ENCODE measurements around the gene SELENON.

Gene SELENON

DNA sequence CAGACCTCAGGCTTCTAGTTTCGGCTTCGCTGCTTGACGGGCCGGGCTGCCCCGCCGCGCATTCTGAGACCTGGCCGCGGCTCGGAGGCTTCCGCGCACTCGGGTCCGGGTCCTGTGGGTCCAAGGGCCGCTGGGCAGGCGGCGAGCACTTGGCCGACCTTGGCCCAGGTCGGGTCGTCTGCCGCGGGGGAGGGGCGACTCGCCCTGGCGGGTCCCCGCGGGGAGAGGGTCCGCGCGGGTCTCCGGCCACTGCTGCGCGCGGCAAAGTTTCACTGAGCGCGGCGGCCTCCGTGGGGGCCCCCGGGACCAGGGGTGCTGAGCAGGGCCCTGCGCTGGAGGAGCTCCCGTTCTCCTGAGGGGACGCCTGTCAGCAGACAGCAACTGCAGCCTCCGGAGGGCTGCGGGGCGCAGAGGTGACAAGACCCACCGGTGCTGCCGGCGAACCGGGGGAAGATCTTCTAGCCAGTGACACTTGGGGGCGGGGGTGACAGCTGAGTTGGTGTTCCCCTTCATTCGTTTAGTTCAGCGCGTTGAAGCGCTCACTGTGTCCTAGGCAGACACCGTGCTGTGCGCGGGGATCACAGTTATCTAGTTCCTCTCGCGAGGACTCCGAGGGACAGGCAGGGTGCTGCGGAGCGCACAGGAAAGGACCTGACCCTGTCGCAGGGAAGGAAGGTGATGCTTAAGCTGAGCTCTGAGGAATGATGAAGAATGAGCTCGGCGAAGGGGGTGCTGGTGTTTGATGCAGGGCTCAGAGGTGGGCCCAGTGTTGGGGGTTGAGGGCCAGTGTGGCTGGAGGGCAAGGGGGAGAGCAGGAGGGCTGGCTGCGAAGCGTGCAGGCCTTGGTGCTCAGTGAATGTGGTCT, 20.5 kb downstream of the SELENON start (continued):
- TF ChIP-seq SETDB1 (IDR thresholded peaks at IDR 0.05; ENCODE audit: insufficient read length, low read length) (no peak), ZNF16 (tag by site-specific recombination; IDR thresholded peaks at IDR 0.05; ENCODE audit: low read depth) (no peak), HOXD13 (CRISPR knock-in tag; IDR thresholded peaks at IDR 0.05; ENCODE audit: borderline replicate concordance) (no peak), RBAK (tag by site-specific recombination; IDR thresholded peaks at IDR 0.05) (no peak), GFI1B (tag by site-specific recombination; IDR thresholded peaks at IDR 0.05) (no peak), ZNF660 (tag by site-specific recombination; IDR thresholded peaks at IDR 0.05) (0 out of 2 replicates have a peak, but pooled peaks have one; percentile 8), ZNF561 (tag by site-specific recombination; IDR thresholded peaks at IDR 0.05; ENCODE audit: borderline replicate concordance) (no peak), ZNF585B (tag by site-specific recombination; IDR thresholded peaks at IDR 0.05) (no peak), ZNF24 (tag by site-specific recombination; IDR thresholded peaks at IDR 0.05) (peak; percentile 79; the same call in 1 of the 2 replicates), ZNF239 (tag by site-specific recombination; IDR thresholded peaks at IDR 0.05) (peak; percentile 61; the same call in 1 of the 2 replicates), ZNF658 (tag by site-specific recombination; IDR thresholded peaks at IDR 0.05) (no peak), ZBTB8A (tag by site-specific recombination; IDR thresholded peaks at IDR 0.05) (no peak), ZFP37 (tag by site-specific recombination; IDR thresholded peaks at IDR 0.05) (peak; percentile 27; the same call in 1 of the 2 replicates), ZBTB17 (tag by site-specific recombination; IDR thresholded peaks at IDR 0.05) (peak; percentile 93), SP2 (tag by site-specific recombination; IDR thresholded peaks at IDR 0.05) (peak; percentile 22; the same call in 1 of the 2 replicates), ZSCAN30 (tag by site-specific recombination; IDR thresholded peaks at IDR 0.05) (0 out of 2 replicates have a peak, but pooled peaks have one; percentile 41), ZNF335 (tag by site-specific recombination; conservative IDR thresholded peaks at IDR 0.05) (peak; percentile 75)
- TF ChIP-seq, protein P1, sequence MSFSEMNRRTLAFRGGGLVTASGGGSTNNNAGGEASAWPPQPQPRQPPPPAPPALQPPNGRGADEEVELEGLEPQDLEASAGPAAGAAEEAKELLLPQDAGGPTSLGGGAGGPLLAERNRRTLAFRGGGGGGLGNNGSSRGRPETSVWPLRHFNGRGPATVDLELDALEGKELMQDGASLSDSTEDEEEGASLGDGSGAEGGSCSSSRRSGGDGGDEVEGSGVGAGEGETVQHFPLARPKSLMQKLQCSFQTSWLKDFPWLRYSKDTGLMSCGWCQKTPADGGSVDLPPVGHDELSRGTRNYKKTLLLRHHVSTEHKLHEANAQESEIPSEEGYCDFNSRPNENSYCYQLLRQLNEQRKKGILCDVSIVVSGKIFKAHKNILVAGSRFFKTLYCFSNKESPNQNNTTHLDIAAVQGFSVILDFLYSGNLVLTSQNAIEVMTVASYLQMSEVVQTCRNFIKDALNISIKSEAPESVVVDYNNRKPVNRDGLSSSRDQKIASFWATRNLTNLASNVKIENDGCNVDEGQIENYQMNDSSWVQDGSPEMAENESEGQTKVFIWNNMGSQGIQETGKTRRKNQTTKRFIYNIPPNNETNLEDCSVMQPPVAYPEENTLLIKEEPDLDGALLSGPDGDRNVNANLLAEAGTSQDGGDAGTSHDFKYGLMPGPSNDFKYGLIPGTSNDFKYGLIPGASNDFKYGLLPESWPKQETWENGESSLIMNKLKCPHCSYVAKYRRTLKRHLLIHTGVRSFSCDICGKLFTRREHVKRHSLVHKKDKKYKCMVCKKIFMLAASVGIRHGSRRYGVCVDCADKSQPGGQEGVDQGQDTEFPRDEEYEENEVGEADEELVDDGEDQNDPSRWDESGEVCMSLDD (tag by site-specific recombination; IDR thresholded peaks at IDR 0.05), result no peak
- TF ChIP-seq, protein P2, sequence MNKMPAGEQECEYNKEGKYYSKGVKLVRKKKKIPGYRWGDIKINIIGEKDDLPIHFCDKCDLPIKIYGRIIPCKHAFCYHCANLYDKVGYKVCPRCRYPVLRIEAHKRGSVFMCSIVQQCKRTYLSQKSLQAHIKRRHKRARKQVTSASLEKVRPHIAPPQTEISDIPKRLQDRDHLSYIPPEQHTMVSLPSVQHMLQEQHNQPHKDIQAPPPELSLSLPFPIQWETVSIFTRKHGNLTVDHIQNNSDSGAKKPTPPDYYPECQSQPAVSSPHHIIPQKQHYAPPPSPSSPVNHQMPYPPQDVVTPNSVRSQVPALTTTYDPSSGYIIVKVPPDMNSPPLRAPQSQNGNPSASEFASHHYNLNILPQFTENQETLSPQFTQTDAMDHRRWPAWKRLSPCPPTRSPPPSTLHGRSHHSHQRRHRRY (tag by site-specific recombination; IDR thresholded peaks at IDR 0.05), result 0 out of 2 replicates have a peak, but pooled peaks have one; percentile 2
- TF ChIP-seq, protein P3, sequence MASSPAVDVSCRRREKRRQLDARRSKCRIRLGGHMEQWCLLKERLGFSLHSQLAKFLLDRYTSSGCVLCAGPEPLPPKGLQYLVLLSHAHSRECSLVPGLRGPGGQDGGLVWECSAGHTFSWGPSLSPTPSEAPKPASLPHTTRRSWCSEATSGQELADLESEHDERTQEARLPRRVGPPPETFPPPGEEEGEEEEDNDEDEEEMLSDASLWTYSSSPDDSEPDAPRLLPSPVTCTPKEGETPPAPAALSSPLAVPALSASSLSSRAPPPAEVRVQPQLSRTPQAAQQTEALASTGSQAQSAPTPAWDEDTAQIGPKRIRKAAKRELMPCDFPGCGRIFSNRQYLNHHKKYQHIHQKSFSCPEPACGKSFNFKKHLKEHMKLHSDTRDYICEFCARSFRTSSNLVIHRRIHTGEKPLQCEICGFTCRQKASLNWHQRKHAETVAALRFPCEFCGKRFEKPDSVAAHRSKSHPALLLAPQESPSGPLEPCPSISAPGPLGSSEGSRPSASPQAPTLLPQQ (tag by site-specific recombination; IDR thresholded peaks at IDR 0.05), result peak; percentile 88
- TF ChIP-seq, protein P4, sequence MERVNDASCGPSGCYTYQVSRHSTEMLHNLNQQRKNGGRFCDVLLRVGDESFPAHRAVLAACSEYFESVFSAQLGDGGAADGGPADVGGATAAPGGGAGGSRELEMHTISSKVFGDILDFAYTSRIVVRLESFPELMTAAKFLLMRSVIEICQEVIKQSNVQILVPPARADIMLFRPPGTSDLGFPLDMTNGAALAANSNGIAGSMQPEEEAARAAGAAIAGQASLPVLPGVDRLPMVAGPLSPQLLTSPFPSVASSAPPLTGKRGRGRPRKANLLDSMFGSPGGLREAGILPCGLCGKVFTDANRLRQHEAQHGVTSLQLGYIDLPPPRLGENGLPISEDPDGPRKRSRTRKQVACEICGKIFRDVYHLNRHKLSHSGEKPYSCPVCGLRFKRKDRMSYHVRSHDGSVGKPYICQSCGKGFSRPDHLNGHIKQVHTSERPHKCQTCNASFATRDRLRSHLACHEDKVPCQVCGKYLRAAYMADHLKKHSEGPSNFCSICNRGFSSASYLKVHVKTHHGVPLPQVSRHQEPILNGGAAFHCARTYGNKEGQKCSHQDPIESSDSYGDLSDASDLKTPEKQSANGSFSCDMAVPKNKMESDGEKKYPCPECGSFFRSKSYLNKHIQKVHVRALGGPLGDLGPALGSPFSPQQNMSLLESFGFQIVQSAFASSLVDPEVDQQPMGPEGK (tag by site-specific recombination; IDR thresholded peaks at IDR 0.05), result peak; percentile 59; the same call in 1 of the 2 replicates
- TF ChIP-seq, protein P5, sequence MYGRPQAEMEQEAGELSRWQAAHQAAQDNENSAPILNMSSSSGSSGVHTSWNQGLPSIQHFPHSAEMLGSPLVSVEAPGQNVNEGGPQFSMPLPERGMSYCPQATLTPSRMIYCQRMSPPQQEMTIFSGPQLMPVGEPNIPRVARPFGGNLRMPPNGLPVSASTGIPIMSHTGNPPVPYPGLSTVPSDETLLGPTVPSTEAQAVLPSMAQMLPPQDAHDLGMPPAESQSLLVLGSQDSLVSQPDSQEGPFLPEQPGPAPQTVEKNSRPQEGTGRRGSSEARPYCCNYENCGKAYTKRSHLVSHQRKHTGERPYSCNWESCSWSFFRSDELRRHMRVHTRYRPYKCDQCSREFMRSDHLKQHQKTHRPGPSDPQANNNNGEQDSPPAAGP (tag by site-specific recombination; IDR thresholded peaks at IDR 0.05), result no peak; the same call in 1 of the 2 replicates
- TF ChIP-seq, protein P6, sequence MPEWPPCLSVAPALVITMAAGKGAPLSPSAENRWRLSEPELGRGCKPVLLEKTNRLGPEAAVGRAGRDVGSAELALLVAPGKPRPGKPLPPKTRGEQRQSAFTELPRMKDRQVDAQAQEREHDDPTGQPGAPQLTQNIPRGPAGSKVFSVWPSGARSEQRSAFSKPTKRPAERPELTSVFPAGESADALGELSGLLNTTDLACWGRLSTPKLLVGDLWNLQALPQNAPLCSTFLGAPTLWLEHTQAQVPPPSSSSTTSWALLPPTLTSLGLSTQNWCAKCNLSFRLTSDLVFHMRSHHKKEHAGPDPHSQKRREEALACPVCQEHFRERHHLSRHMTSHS (tag by site-specific recombination; IDR thresholded peaks at IDR 0.05), result no peak
- TF ChIP-seq, protein P7, sequence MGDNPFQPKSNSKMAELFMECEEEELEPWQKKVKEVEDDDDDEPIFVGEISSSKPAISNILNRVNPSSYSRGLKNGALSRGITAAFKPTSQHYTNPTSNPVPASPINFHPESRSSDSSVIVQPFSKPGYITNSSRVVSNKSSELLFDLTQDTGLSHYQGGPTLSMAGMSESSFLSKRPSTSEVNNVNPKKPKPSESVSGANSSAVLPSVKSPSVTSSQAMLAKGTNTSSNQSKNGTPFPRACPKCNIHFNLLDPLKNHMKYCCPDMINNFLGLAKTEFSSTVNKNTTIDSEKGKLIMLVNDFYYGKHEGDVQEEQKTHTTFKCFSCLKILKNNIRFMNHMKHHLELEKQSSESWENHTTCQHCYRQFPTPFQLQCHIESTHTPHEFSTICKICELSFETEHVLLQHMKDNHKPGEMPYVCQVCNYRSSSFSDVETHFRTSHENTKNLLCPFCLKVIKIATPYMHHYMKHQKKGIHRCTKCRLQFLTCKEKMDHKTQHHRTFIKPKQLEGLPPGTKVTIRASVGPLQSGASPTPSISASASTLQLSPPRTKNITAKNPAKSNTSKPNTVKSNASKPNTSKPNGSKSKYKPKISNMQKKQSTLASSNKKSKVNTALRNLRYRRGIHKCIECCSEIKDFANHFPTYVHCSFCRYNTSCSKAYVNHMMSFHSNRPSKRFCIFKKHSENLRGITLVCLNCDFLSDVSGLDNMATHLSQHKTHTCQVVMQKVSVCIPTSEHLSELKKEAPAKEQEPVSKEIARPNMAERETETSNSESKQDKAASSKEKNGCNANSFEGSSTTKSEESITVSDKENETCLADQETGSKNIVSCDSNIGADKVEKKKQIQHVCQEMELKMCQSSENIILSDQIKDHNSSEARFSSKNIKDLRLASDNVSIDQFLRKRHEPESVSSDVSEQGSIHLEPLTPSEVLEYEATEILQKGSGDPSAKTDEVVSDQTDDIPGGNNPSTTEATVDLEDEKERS (tag by site-specific recombination; IDR thresholded peaks at IDR 0.05), result no peak
- TF ChIP-seq, protein P8, sequence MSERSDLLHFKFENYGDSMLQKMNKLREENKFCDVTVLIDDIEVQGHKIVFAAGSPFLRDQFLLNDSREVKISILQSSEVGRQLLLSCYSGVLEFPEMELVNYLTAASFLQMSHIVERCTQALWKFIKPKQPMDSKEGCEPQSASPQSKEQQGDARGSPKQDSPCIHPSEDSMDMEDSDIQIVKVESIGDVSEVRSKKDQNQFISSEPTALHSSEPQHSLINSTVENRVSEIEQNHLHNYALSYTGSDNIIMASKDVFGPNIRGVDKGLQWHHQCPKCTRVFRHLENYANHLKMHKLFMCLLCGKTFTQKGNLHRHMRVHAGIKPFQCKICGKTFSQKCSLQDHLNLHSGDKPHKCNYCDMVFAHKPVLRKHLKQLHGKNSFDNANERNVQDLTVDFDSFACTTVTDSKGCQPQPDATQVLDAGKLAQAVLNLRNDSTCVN (tag by site-specific recombination; optimal IDR thresholded peaks at IDR 0.05), result peak; percentile 69

Measured in HEK293 (cell line).